HG02852 (cell line): ENCODE results near the gene APOBEC3C.
"Not testable (repeated sequence)": the region's sequence is repeated elsewhere in the genome, so short reads cannot be mapped to it uniquely, and the experiment has no call there.

ENCODE experiments used
- ATAC-seq: cut with Tn5 transposase; IDR thresholded peaks from one replicate; pipeline ENCODE4 v1.9.1; 2021; ENCODE audit warnings: mild to moderate bottlenecking, moderate library complexity; ENCODE audit not compliant: unreplicated experiment

The APOBEC3C gene

GRCh38 chr22:39020021-39020651 is 6.1 kb downstream of the APOBEC3C start:
- not testable (repeated sequence) for ATAC-seq

GRCh38 chr22:39021552-39022250 is 7.6 kb downstream of the APOBEC3C start:
- ATAC-seq, result no peak

- ATAC-seq, result no peak
Measured at GRCh38 chr22:39024519-39025308, 10.7 kb downstream of the APOBEC3C start.

DNA sequence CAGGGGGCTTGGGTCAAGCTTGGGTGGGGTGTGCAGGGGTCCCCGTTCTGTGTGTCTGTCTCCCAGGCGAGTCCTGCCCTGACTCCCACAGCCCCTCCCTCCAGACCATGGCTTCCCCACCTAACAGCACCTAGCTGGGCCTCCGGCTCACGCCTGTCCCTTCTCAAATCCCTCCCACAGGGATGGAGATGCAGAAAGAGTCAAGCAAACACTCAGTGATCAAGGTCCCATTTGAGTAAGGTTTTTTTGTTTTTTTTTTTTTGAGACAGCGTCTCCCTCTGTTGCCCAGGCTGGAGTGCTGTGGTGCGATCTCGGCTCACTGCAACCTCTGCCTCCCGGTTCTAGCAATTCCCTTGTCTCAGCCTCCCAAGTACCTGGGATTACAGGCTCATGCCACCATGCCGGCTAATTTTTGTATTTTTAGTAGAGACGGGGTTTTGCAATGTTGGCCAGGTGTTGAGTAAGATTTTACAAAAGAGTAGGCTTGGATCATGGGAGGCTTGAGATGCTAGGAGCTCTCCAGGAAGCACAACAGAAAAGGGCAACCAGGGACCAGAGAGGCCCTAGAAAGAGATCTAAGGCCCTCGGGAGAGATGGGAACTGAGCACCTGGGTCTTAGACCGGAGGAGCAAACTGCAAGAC is 12.6 kb downstream of the APOBEC3C start:
- ATAC-seq, result no peak

GRCh38 chr22:39027717-39028116 is 13.7 kb downstream of the APOBEC3C start:
- ATAC-seq, result no peak

GRCh38 chr22:39028281-39028680 is 14.2 kb downstream of the APOBEC3C start:
- no peak for ATAC-seq

GRCh38 chr22:39029227-39029626 is 15.2 kb downstream of the APOBEC3C start:
- ATAC-seq, result no peak

GRCh38 chr22:39030705-39031104 is 16.6 kb downstream of the APOBEC3C start:
- ATAC-seq, result no peak

- ATAC-seq, result not testable (repeated sequence)
Measured at GRCh38 chr22:39031434-39032295, 17.6 kb downstream of the APOBEC3C start.

GRCh38 chr22:39037071-39037470 is 23.0 kb downstream of the APOBEC3C start:
- ATAC-seq, result not testable (repeated sequence)

DNA sequence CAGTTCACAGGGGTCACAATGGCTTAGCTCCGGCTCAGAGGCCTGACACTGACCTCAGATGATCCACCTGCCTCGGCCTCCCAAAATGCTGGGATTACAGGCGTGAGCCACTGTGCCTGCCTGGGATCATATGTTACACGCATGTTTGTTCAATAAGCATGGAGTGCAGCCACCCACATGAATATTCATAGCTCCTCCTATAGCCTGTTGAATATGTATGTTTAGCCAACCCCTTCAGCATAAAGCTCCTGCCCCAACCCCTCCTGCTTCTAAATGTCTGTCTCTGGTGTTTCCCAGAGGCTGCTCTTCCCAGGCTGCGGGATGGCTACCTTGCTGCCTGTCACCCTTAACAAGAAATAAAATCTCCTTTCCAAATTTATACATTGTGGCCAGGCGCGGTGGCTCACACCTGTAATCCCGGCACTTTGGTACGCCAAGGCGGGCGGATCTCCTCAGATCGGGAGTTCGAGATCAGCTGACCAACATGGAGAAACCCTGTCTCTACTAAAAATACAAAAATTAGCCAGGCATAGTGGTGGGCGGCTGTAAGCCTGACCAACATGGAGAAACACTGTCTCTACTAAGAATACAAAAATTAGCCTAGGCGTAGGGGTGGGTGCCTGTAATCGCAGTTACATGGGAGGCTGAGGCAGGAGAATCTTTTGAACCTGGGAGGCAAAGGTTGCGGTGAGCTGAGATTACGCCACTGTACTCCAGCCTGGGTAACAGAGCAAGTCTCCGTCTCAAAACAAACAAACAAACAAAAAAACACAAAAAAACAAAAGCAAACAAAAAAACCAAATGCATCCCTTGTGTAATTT is 25.5 kb downstream of the APOBEC3C start:
- no peak for ATAC-seq

GRCh38 chr22:39040155-39040537 is 26.1 kb downstream of the APOBEC3C start:
- not testable (repeated sequence) for ATAC-seq

DNA sequence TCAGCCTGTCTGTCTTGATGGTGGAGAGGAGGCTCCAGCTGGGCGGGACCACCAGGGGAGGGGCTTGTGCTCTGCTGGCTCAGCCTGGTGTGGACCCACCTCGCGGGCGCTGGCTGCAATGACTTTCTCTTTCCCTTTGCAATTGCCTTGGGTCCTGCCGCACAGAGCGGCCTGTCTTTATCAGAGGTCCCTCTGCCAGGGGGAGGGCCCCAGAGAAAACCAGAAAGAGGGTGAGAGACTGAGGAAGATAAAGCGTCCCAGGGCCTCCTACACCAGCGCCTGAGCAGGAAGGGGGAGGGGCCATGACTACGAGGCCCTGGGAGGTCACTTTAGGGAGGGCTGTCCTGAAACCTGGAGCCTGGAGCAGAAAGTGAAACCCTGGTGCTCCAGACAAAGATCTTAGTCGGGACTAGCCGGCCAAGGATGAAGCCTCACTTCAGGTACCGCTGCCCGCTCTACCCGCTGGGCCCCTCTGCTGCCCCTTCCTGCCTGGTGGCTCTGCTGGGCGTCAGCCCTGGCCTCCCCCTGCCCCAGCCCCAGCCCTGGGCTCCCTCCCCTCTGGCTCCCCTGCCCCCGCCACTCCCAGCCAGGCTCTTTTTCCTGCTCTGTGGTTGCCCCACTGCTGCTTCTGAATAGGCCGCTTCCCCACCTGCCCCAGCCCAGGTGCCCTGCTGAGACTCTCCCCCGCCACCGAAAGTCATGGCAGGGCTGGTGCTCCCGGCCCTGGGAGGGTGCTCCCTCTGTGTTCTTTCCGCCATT is 26.7 kb downstream of the APOBEC3C start, which contains the start of gene APOBEC3F:
Gene APOBEC3F, plus strand, starts transcription at position 327 of the 759 bp plus-strand sequence. Its CDS starts 97 bp downstream, at position 424.
- peak; percentile 88 for ATAC-seq

- no peak for ATAC-seq
Measured at GRCh38 chr22:39041908-39042307, 27.9 kb downstream of the APOBEC3C start.

GRCh38 chr22:39043063-39043462 is 29.0 kb downstream of the APOBEC3C start:
- ATAC-seq, result not testable (repeated sequence)

- ATAC-seq, result not testable (repeated sequence)
Measured at GRCh38 chr22:39045136-39045535, 31.1 kb downstream of the APOBEC3C start.

GRCh38 chr22:39049486-39049885 is 35.4 kb downstream of the APOBEC3C start:
- ATAC-seq, result not testable (repeated sequence)

DNA sequence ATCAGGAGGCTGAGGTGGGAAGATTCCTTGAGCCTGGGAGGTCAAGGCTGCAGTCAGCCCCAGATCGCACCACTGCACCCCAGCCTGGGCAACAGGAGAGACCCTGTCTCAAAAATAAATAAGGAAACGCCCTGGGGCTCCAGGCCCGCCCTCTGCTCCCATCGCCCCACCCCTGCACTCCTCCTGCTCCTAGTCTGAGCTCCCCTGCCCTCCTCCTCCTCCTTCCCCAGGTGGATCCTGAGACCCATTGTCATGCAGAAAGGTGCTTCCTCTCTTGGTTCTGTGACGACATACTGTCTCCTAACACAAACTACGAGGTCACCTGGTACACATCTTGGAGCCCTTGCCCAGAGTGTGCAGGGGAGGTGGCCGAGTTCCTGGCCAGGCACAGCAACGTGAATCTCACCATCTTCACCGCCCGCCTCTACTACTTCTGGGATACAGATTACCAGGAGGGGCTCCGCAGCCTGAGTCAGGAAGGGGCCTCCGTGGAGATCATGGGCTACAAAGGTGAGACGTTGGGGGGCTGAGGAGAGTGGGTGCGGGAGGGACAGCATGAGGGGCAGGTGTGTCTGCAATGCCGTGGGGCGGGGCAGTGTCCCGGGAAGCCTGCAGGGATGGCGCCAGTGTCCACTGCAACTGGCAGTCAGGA is 37.9 kb downstream of the APOBEC3C start:
- not testable (repeated sequence) for ATAC-seq
